HEK293 (cell line): ENCODE data around the gene MRPL14.

Source experiments
- CTCF ChIP-seq: fragments of 450-650 bp; formaldehyde crosslinking; IDR thresholded peaks from 2 replicates; pipeline ENCODE4 v1.5.1; 2016; ENCODE audit warnings: missing biosample characterization, missing genetic modification characterization
- GLI4 ChIP-seq: fragments of 450-650 bp; formaldehyde crosslinking; IDR thresholded peaks from 2 replicates; pipeline ENCODE4 v1.5.1; 2016; ENCODE audit warnings: missing biosample characterization, missing genetic modification characterization
- HIC1 ChIP-seq: fragments of 450-650 bp; formaldehyde crosslinking; IDR thresholded peaks from 2 replicates; pipeline ENCODE4 v1.5.1; 2016; ENCODE audit warnings: missing biosample characterization, missing genetic modification characterization
- KLF7 ChIP-seq: fragments of 450-650 bp; formaldehyde crosslinking; IDR thresholded peaks from 2 replicates; pipeline ENCODE4 v1.5.1; 2016; ENCODE audit warnings: missing biosample characterization, missing genetic modification characterization, borderline replicate concordance
- PRDM10 ChIP-seq: fragments of 450-650 bp; formaldehyde crosslinking; IDR thresholded peaks from 2 replicates; pipeline ENCODE4 v1.5.1; 2016; ENCODE audit warnings: missing biosample characterization, missing genetic modification characterization
- PRDM4 ChIP-seq: fragments of 450-650 bp; formaldehyde crosslinking; IDR thresholded peaks from 2 replicates; pipeline ENCODE4 v1.5.1; 2017; ENCODE audit warnings: missing biosample characterization, missing genetic modification characterization
- SP2 ChIP-seq: fragments of 450-650 bp; formaldehyde crosslinking; IDR thresholded peaks from 2 replicates; pipeline ENCODE4 v1.5.1; 2016; ENCODE audit warnings: missing biosample characterization, missing genetic modification characterization
- SP7 ChIP-seq: fragments of 450-650 bp; formaldehyde crosslinking; IDR thresholded peaks from 2 replicates; pipeline ENCODE4 v1.5.1; 2016; ENCODE audit warnings: missing biosample characterization, missing genetic modification characterization
- ZBTB17 ChIP-seq: fragments of 450-650 bp; formaldehyde crosslinking; IDR thresholded peaks from 2 replicates; pipeline ENCODE4 v1.5.1; 2016; ENCODE audit warnings: missing biosample characterization, missing genetic modification characterization
- ZBTB44 ChIP-seq: fragments of 450-650 bp; IDR thresholded peaks from 2 replicates; pipeline ENCODE4 v1.5.1; 2018; ENCODE audit warnings: missing biosample characterization, mild to moderate bottlenecking, missing genetic modification characterization
- ZBTB6 ChIP-seq: fragments of 450-650 bp; formaldehyde crosslinking; IDR thresholded peaks from 2 replicates; pipeline ENCODE4 v1.5.1; 2017; ENCODE audit warnings: missing biosample characterization, missing genetic modification characterization
- ZBTB8A ChIP-seq: fragments of 450-650 bp; formaldehyde crosslinking; IDR thresholded peaks from 2 replicates; pipeline ENCODE4 v1.5.1; 2016; ENCODE audit warnings: missing biosample characterization, missing genetic modification characterization
- ZNF324 ChIP-seq: fragments of 450-650 bp; formaldehyde crosslinking; IDR thresholded peaks from 2 replicates; pipeline ENCODE4 v1.5.1; 2016; ENCODE audit warnings: missing biosample characterization, missing genetic modification characterization
- ZNF341 ChIP-seq: fragments of 450-650 bp; formaldehyde crosslinking; IDR thresholded peaks from 2 replicates; pipeline ENCODE4; 2016; ENCODE audit warnings: low read depth, missing biosample characterization, missing genetic modification characterization
- ZNF350 ChIP-seq: fragments of 450-650 bp; formaldehyde crosslinking; IDR thresholded peaks from 2 replicates; pipeline ENCODE4 v1.5.0; 2017; ENCODE audit warnings: missing biosample characterization, mild to moderate bottlenecking, missing genetic modification characterization
- ZNF585B ChIP-seq: fragments of 450-650 bp; formaldehyde crosslinking; IDR thresholded peaks from 2 replicates; pipeline ENCODE4 v1.5.1; 2016; ENCODE audit warnings: missing biosample characterization, missing genetic modification characterization
- ZNF670 ChIP-seq: fragments of 450-650 bp; formaldehyde crosslinking; IDR thresholded peaks from 2 replicates; pipeline ENCODE4 v1.5.1; 2016; ENCODE audit warnings: missing biosample characterization, missing genetic modification characterization, low read depth
- ZNF692 ChIP-seq: fragments of 450-650 bp; formaldehyde crosslinking; IDR thresholded peaks from 2 replicates; pipeline ENCODE4 v1.5.1; 2016; ENCODE audit warnings: missing biosample characterization, missing genetic modification characterization
- ZNF707 ChIP-seq: fragments of 450-650 bp; formaldehyde crosslinking; IDR thresholded peaks from 2 replicates; pipeline ENCODE4 v1.5.1; 2016; ENCODE audit warnings: missing biosample characterization, missing genetic modification characterization
- ZNF76 ChIP-seq: fragments of 450-650 bp; formaldehyde crosslinking; IDR thresholded peaks from 2 replicates; pipeline ENCODE4; 2016; ENCODE audit warnings: low read depth, missing biosample characterization, missing genetic modification characterization, borderline replicate concordance
- ZNF792 ChIP-seq: fragments of 450-650 bp; formaldehyde crosslinking; IDR thresholded peaks from 2 replicates; pipeline ENCODE4 v1.5.1; 2016; ENCODE audit warnings: missing biosample characterization, missing genetic modification characterization
- ZNF843 ChIP-seq: fragments of 450-650 bp; formaldehyde crosslinking; IDR thresholded peaks from 2 replicates; pipeline ENCODE4 v1.5.1; 2016; ENCODE audit warnings: missing biosample characterization, missing genetic modification characterization

Gene MRPL14

GRCh38 chr6:44133003-44133931, 6.0 kb upstream of the MRPL14 start (continued):
- peak; percentile 35 for TF ChIP-seq SP7 (tag by site-specific recombination)
- TF ChIP-seq ZNF585B (tag by site-specific recombination) = no peak
- TF ChIP-seq GLI4 = no peak
- peak; percentile 30; the same call in 1 of the 2 replicates for TF ChIP-seq ZBTB8A (tag by site-specific recombination)
- no peak for TF ChIP-seq ZNF843 (tag by site-specific recombination)
- TF ChIP-seq ZNF692 (tag by site-specific recombination) = peak; percentile 53
- TF ChIP-seq ZNF76 = peak; percentile 97
- TF ChIP-seq HIC1 (tag by site-specific recombination) = 0 out of 2 replicates have a peak, but pooled peaks have one; percentile 20
- TF ChIP-seq PRDM4 (tag by site-specific recombination) = no peak
- peak; percentile 48; the same call in 1 of the 2 replicates for TF ChIP-seq CTCF (tag by site-specific recombination)
- no peak for TF ChIP-seq ZNF670
- no peak for TF ChIP-seq ZNF792 (tag by site-specific recombination)
- peak; percentile 90 for TF ChIP-seq PRDM10 (tag by site-specific recombination)
- 0 out of 2 replicates have a peak, but pooled peaks have one; percentile 24 for TF ChIP-seq ZNF324 (tag by site-specific recombination)
- peak; percentile 92 for TF ChIP-seq ZBTB44 (tag by site-specific recombination)
- no peak for TF ChIP-seq ZNF707 (tag by site-specific recombination)
- peak; percentile 91 for TF ChIP-seq ZBTB17 (tag by site-specific recombination)
- no peak for TF ChIP-seq KLF7 (tag by site-specific recombination)
- TF ChIP-seq ZBTB6 (tag by site-specific recombination) = no peak
- no peak for TF ChIP-seq ZNF350 (tag by site-specific recombination)
- TF ChIP-seq SP2 (tag by site-specific recombination) = peak; percentile 43
- peak; percentile 96 for TF ChIP-seq ZNF341 (tag by site-specific recombination)
